ENCODE data around the gene CRLF3.
"Not testable (repeated sequence)": the region's sequence is repeated elsewhere in the genome, so short reads cannot be mapped to it uniquely, and the experiment has no call there.

CRLF3 gene

GRCh38 chr17:30814236-30814635, 10.3 kb downstream of the CRLF3 start:
- DNase-seq, result not testable (repeated sequence)

GRCh38 chr17:30812218-30813177, 12.0 kb downstream of the CRLF3 start:
- DNase-seq, result no peak

- no peak for DNase-seq
These were observed 14.6 kb downstream of the CRLF3 start for GRCh38 chr17:30809867-30810266.

DNA sequence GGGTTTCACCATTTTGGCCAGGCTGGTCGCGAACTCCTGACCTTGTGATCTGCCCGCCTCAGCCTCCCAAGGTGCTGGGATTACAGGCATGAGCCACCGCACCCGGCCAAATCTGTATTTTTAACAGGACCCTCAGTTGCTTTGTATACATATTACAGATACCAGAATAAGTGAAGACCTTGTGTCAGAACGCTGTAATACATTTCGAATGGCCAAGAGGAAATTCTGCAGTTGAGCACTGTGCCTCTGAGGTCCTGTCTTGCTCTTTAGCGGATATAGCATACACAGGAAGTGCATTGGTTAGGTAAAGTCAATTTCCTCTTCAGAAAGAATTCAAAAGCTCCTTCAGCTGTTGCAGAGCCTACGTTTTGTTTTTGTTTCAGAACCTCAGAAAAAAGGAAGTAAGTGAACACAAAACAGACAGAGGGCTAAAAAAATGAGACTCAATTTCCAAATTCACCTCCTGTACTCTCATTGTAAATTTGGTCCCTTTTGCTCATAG, 15.7 kb downstream of the CRLF3 start:
- no peak for DNase-seq

DNA sequence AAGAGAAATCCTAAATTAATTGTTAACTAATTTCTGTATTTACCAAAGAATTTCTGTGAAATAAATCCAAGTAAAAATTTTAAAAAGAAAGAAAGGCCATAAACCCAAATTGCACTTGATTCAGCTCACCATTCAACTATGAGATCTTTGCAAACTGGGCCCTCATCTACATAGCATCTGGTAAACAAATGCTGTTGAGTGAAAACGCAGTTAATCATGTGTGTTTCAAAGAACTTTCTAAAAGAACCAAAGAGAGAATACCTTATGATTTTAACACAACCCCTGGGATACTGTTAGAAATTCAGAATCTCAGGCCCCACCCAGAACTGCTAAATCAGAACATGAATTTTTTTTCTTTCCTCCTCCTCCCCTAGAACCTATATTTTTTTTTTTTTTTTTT, 16.6 kb downstream of the CRLF3 start:
- no peak for DNase-seq

DNA sequence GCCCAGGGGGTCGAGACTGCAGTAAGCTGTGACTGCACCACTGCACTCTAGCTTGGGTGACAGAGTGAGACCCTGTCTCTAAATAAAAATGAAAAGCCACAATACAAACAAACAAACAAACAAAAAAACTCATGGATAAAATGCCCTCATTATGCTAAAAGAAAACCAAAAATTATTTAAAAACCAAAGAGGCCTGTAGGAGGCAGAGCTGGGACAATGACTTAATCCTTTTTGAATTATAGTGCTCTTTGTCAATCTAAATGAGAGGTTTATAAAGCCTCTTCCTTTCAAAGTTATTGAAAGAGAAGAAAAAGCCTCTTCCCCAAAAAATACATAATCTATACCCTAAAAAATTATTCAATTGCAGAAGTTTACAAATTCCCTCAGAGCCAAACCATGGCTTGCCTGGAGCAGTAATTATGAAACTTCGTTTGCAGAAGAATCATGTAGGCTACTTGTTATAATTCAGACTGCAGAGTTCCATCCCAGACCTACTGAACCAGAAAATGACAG, 18.5 kb downstream of the CRLF3 start:
- DNase-seq, result no peak

GRCh38 chr17:30801671-30802070, 22.8 kb downstream of the CRLF3 start:
- DNase-seq, result no peak

DNA sequence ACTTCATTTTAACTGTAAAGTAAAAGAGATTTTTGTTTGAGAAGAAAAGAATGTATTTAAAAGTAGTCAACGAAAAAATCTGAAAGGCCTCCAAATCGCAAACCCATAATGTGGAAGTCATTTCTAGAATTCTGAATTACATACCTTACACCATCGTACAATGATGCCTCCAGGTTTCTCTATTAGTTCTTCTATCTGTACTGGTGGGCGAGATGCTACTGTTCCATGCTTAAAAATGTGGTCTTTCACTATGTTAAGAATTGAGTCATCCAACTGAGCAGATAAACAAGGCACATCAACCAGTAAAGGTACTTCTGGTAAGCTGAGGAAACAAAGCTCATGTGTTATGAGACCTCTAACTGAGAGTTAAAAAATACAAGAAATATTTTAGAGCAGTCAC, 28.5 kb downstream of the CRLF3 start:
- DNase-seq, result no peak

- no peak for DNase-seq
These were observed 30.1 kb downstream of the CRLF3 start for GRCh38 chr17:30794372-30794771.

GRCh38 chr17:30793282-30793977, 31.1 kb downstream of the CRLF3 start:
- no peak for DNase-seq

GRCh38 chr17:30790279-30790678, 34.2 kb downstream of the CRLF3 start:
- no peak for DNase-seq

GRCh38 chr17:30788918-30789317, 35.6 kb downstream of the CRLF3 start:
- no peak for DNase-seq

DNA sequence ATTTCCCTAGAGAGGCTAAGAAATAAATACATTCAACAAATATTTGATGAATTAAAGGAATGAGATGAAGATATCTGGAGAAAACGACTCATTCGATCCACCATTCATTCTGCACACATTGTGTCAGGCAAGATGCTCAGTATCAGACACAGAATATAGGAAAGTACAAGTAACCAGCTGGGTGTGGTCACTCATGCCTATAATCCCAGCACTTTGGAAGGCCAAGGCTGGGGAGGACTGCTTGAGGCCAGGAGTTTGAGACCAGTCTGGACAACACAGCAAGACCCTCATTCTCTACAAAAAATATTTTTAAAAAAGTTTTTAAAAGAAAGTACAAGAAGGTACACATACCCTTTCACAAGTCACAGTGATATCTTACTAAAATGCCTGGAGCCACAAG, 42.3 kb downstream of the CRLF3 start:
- DNase-seq, result no peak

DNA sequence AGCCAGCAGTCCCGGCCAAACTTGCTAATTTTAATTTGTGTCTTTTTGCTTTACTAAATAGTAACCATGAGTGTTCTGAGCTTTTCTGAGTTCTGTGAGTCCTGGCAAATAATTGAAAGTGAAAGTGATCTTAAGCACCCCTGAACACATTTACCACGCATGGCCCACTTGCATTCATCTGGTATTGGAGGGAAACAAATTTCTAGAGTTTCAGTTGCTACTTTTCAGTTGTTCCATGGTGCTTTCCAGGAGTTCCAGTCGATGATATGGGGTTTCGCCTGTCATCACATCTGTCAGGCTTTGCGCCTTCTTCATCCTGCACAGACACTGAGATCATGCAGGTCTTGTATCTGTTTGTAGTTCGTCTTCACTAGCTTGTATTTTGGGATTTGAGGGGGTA, 44.1 kb downstream of the CRLF3 start:
- no peak for DNase-seq

- DNase-seq, result not testable (repeated sequence)
These were observed 55.7 kb downstream of the CRLF3 start for GRCh38 chr17:30768771-30769170.

GRCh38 chr17:30767641-30768404, 56.7 kb downstream of the CRLF3 start:
- DNase-seq, result not testable (repeated sequence)

DNA sequence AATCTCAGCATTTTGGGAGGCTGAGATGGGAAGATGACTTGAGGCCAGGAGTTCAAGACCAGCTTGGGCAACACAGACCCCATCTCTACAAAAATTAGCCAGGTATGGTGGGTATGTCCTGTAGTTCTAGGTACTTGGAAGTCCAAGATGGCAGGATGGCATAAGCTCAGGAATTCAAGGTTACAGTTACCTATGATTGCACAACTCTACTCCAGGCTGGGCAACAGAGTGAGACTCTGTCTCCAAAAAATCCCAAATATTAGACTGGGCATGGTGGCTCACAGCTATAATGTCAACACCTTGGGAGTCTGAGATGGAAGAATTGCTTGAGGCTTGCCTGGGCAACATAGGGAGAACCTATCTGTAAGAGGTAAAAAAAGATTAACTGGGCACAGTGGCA, 63.4 kb downstream of the CRLF3 start:
- DNase-seq, result no peak

- not testable (repeated sequence) for DNase-seq
These were observed 71.2 kb downstream of the CRLF3 start for GRCh38 chr17:30753291-30753690.

DNA sequence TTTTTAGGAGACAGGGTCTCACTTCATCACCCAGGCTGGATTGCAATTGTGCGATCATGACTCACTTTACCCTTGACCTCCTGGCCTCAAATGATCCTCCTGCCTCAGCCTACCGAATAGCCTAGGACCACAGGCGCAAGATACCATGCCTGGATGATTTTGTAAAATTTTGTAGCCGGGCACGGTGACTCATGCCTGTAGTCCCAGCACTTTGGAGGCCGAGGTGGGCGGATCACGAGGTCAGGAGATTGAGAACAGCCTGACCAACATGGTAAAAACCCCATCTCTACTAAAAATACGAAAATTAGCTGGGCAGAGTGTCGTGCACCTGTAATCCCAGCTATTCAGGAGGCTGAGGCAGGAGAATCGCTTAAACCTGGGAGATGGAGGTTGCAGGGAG, 73.5 kb downstream of the CRLF3 start:
- DNase-seq, result not testable (repeated sequence)

GRCh38 chr17:30747621-30748020, 76.9 kb downstream of the CRLF3 start:
- not testable (repeated sequence) for DNase-seq

DNA sequence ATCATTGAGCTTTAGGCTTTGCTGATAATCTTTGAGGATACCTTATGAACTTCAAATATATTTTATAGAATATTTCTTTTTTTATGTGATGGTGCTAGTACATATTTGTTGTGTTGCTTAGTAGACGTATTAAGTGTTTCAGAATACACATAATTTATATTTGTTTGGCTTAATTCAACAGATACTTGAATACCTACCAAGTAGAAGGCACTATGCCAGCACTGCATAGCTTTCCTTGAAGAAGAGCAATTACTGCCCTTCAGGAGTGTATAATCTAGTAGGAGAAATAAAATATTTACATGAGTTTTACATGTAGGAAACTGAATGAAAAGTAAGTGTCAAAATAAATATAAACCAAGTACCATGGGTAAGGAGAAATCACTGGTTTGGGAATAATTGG, 81.8 kb downstream of the CRLF3 start:
- not testable (repeated sequence) for DNase-seq

DNA sequence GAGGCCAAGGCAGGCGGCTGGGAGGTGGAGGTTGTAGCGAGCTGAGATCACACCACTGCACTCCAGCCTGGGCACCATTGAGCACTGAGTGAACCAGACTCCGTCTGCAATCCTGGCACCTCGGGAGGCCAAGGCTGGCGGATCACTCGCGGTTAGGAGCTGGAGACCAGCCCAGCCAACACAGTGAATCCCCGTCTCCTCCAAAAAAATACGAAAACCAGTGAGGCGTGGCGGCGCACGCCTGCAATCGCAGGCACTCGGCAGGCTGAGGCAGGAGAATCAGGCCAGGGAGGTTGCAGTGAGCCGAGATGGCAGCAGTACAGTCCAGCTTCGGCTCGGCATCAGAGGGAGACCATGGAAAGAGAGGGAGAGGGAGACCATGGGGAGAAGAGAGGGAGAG, 88.1 kb downstream of the CRLF3 start:
- DNase-seq, result not testable (repeated sequence)

DNA sequence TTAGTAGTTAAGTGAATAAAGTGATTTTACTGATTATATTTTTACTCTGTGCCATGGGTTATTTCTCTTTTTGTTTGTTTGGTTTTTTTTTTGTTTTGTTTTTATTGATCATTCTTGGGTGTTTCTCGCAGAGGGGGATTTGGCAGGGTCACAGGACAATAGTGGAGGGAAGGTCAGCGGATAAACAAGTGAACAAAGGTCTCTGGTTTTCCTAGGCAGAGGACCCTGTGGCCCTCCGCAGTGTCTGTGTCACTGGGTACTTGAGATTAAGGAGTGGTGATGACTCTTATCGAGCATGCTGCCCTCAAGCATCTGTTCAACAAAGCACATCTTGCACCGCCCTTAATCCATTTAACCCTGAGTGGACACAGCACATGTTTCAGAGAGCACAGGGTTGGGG, 88.8 kb downstream of the CRLF3 start:
- not testable (repeated sequence) for DNase-seq
